Fibroblast of lung (primary cell): ENCODE measurements around the gene OR51A2.

ENCODE experiments used
- CTCF ChIP-seq, 2 donors: IDR thresholded peaks in 1 of 2; conservative IDR thresholded peaks in 1 of 2; 1 replicate in 1 of 2; 2 replicates in 1 of 2; pipeline ENCODE4 v1.5.1; 2011 to 2012; ENCODE audit warnings: low read length in 2 of 2, control low read depth in 1 of 2, inconsistent platforms in 1 of 2, low read depth in 1 of 2, mild to moderate bottlenecking in 1 of 2
- EZH2 ChIP-seq: IDR thresholded peaks from 2 replicates; pipeline ENCODE4 v1.5.1; 2012; ENCODE audit warnings: low read length, control low read depth, mild to moderate bottlenecking; ENCODE audit errors: missing control alignments

GRCh38 chr11:4926608-4927007, 28.9 kb downstream of the OR51A2 start:
- TF ChIP-seq EZH2 (no peak), CTCF (conservative IDR thresholded peaks at IDR 0.05 in 1 of 2, IDR thresholded peaks at IDR 0.05 in 1 of 2; ENCODE audit: low read depth in 1 of 2, low read length in 2 of 2) (no peak)
